Neural cell (in vitro differentiated cells): ENCODE measurements around the gene CHI3L1.

ENCODE experiments used
- EP300 ChIP-seq: fragments of 450-650 bp; conservative IDR thresholded peaks from 2 replicates; pipeline ENCODE4 v1.6.1; 2014; ENCODE audit warnings: antibody characterized with exemption, mild to moderate bottlenecking, moderate library complexity; ENCODE audit not compliant: poor library complexity, severe bottlenecking
- EZH2 ChIP-seq: fragments of 200-600, 300-800 bp; shearing (Covaris generic), sonication (generic); IDR thresholded peaks from 2 replicates; pipeline ENCODE4 v1.6.1; 2014; ENCODE audit warnings: antibody characterized with exemption, low read length, borderline replicate concordance, mild to moderate bottlenecking; ENCODE audit not compliant: insufficient read depth, poor library complexity, severe bottlenecking
- MXI1 ChIP-seq: fragments of 450-650 bp; conservative IDR thresholded peaks from 2 replicates; pipeline ENCODE4 v1.6.1; 2014; ENCODE audit warnings: antibody characterized with exemption, mild to moderate bottlenecking; ENCODE audit not compliant: poor library complexity, severe bottlenecking
- POLR2AphosphoS5 ChIP-seq: IDR thresholded peaks from 2 replicates; pipeline ENCODE4 v1.6.1; 2012
- RAD21 ChIP-seq: fragments of 450-650 bp; conservative IDR thresholded peaks from 2 replicates; pipeline ENCODE4 v1.6.1; 2014; ENCODE audit warnings: antibody characterized with exemption, mild to moderate bottlenecking, moderate library complexity
- TAF1 ChIP-seq: IDR thresholded peaks from 2 replicates; pipeline ENCODE4 v1.6.1; 2012; ENCODE audit warnings: low read depth
- TF ChIP-seq, protein P1 (sequence below): fragments of 450-650 bp; IDR thresholded peaks from 2 replicates; pipeline ENCODE4 v1.5.1; 2014; ENCODE audit warnings: antibody characterized with exemption, mild to moderate bottlenecking, moderate library complexity; ENCODE audit not compliant: poor library complexity, severe bottlenecking
- TF ChIP-seq, protein P2 (sequence below): IDR thresholded peaks from 2 replicates; pipeline ENCODE4 v1.6.1; 2012; ENCODE audit warnings: borderline replicate concordance

DNA sequence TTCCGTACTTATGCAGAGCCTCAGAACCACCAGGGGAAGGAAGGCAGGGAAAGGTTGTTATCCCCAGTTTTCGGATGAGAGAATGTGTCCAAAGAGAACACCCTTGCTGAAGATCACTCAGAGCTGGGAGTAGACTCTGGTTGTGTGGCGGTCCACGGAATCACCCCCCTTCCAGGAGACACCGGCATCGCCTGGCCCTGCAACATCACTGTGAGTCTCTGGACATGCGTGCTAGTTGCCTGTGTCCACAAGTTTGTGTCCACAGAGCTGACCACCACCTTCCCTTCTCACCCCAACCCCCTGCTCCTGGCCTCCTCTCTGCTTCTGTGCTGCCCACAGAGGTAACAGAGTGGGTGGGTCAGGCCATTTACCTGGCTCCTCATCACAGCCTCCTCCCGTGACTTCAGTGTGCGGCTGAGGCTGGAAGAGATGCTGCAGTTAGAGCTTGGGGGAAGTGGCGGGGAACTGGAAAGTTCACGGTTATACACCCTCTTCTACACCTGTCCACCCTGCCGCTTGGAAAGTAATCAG is 18.2 kb downstream of the CHI3L1 start:
- TF ChIP-seq RAD21 (no peak), POLR2AphosphoS5 (no peak), MXI1 (no peak), EZH2 (no peak), EP300 (no peak), TAF1 (no peak)
- TF ChIP-seq, protein P1, sequence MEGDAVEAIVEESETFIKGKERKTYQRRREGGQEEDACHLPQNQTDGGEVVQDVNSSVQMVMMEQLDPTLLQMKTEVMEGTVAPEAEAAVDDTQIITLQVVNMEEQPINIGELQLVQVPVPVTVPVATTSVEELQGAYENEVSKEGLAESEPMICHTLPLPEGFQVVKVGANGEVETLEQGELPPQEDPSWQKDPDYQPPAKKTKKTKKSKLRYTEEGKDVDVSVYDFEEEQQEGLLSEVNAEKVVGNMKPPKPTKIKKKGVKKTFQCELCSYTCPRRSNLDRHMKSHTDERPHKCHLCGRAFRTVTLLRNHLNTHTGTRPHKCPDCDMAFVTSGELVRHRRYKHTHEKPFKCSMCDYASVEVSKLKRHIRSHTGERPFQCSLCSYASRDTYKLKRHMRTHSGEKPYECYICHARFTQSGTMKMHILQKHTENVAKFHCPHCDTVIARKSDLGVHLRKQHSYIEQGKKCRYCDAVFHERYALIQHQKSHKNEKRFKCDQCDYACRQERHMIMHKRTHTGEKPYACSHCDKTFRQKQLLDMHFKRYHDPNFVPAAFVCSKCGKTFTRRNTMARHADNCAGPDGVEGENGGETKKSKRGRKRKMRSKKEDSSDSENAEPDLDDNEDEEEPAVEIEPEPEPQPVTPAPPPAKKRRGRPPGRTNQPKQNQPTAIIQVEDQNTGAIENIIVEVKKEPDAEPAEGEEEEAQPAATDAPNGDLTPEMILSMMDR: no peak
- TF ChIP-seq, protein P2, sequence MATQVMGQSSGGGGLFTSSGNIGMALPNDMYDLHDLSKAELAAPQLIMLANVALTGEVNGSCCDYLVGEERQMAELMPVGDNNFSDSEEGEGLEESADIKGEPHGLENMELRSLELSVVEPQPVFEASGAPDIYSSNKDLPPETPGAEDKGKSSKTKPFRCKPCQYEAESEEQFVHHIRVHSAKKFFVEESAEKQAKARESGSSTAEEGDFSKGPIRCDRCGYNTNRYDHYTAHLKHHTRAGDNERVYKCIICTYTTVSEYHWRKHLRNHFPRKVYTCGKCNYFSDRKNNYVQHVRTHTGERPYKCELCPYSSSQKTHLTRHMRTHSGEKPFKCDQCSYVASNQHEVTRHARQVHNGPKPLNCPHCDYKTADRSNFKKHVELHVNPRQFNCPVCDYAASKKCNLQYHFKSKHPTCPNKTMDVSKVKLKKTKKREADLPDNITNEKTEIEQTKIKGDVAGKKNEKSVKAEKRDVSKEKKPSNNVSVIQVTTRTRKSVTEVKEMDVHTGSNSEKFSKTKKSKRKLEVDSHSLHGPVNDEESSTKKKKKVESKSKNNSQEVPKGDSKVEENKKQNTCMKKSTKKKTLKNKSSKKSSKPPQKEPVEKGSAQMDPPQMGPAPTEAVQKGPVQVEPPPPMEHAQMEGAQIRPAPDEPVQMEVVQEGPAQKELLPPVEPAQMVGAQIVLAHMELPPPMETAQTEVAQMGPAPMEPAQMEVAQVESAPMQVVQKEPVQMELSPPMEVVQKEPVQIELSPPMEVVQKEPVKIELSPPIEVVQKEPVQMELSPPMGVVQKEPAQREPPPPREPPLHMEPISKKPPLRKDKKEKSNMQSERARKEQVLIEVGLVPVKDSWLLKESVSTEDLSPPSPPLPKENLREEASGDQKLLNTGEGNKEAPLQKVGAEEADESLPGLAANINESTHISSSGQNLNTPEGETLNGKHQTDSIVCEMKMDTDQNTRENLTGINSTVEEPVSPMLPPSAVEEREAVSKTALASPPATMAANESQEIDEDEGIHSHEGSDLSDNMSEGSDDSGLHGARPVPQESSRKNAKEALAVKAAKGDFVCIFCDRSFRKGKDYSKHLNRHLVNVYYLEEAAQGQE: no peak
